ENCODE measurements around the gene IFI16. TPM values are rescaled to one million over a fixed set of nuclear protein-coding genes. Genes with fewer than 3 reads are reported as not detected.
"Not testable (repeated sequence)": the region's sequence is repeated elsewhere in the genome, so short reads cannot be mapped to it uniquely, and the experiment has no call there.

Gene IFI16
- polyA plus RNA-seq, 1 donor from 2014 or later: 213 TPM

DNA sequence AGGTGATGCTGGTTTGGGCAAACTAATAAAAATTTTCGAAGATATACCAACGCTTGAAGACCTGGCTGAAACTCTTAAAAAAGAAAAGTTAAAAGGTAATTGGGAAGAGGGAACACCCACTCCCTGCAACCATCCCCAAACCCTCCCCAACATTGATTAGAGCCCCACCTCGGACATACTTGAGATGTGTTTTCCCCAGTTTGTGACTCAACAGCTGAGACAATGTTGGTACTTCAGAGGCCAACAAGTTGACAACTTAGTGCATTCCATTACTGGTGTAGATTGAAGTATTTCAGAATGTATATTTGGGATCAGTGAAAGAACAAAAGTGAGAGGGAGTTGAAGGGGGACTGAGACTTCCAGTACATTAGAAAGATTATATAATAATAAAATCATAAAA, 5.1 kb downstream of the IFI16 start:
- no peaks in the 10 kb centered on the region for H3K9me3 Mint-ChIP-seq
- peak overlapping the region; percentile 48 to 71 (median 59) for H3K27ac Mint-ChIP-seq
- peaks cover 2% of the 10 kb centered on the region for H3K27me3 Mint-ChIP-seq
- peak overlapping the region; percentile 93 to 99 (median 94) for H3K4me3 Mint-ChIP-seq
- H3K36me3 Mint-ChIP-seq: peaks cover 18% of the 10 kb centered on the region
- H3K4me1 Mint-ChIP-seq: peaks cover 36 to 47% (median 45%) of the 10 kb centered on the region in 3 donors

- H3K4me1 Mint-ChIP-seq: peaks cover 36 to 52% (median 49%) of the 10 kb centered on the region in 3 donors
- peaks cover 18% of the 10 kb centered on the region for H3K36me3 Mint-ChIP-seq
- peak overlapping the region; percentile 79 to 93 (median 92) for H3K4me3 Mint-ChIP-seq
- no peaks in the 10 kb centered on the region for H3K9me3 Mint-ChIP-seq
- H3K27ac Mint-ChIP-seq: peak overlapping the region; percentile 68 to 94 (median 84)
- peaks cover 2% of the 10 kb centered on the region for H3K27me3 Mint-ChIP-seq
Observed at GRCh38 chr1:159015440-159015909, 5.8 kb downstream of the IFI16 start.

GRCh38 chr1:159023723-159024122, 14.0 kb downstream of the IFI16 start:
- Mint-ChIP-seq H3K4me1 (peaks cover 50 to 61% (median 55%) of the 10 kb centered on the region in 3 donors), H3K4me3 (no peak overlapping the region), H3K9me3 (no peaks in the 10 kb centered on the region), H3K27me3 (no peaks in the 10 kb centered on the region), H3K36me3 (peaks cover 17% of the 10 kb centered on the region), H3K27ac (no peak overlapping the region)

GRCh38 chr1:159025043-159025442, 15.3 kb downstream of the IFI16 start:
- peaks cover 19% of the 10 kb centered on the region for H3K36me3 Mint-ChIP-seq
- no peaks in the 10 kb centered on the region for H3K9me3 Mint-ChIP-seq
- H3K27me3 Mint-ChIP-seq: no peaks in the 10 kb centered on the region
- peaks cover 58 to 62% (median 60%) of the 10 kb centered on the region in 3 donors for H3K4me1 Mint-ChIP-seq
- no peak overlapping the region for H3K27ac Mint-ChIP-seq
- H3K4me3 Mint-ChIP-seq: peak overlapping the region in 1 of 4 donors; percentile 33

DNA sequence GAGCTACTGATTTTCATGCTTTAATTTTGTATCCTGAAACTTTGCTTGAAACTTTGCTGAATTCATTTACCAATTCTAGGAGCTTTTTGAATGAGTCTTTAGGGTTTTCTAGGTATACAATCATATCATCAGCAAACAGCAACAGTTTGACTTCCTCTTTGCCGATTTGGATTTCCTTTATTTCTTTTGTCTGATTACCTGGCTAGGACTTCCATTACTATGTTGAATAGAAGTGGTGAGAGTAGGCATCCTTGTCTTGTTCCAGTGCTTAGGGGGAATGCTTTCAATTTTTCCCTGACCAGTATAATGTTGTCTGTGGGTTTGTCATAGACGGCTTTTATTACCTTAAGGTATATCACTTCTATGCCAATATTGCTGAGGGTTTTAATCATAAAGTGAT, 17.1 kb downstream of the IFI16 start:
- peak overlapping the region in 2 of 3 donors; percentile 75 to 77 for H3K27ac Mint-ChIP-seq
- H3K36me3 Mint-ChIP-seq: peaks cover 18% of the 10 kb centered on the region
- peaks cover 57 to 60% (median 58%) of the 10 kb centered on the region in 3 donors for H3K4me1 Mint-ChIP-seq
- peak overlapping the region; percentile 28 to 90 (median 54) for H3K4me3 Mint-ChIP-seq
- H3K9me3 Mint-ChIP-seq, H3K27me3 Mint-ChIP-seq: not testable (repeated sequence)

GRCh38 chr1:159030311-159030710, 20.6 kb downstream of the IFI16 start:
- Mint-ChIP-seq H3K27me3 (no peaks in the 10 kb centered on the region), H3K9me3 (no peaks in the 10 kb centered on the region), H3K27ac (peak overlapping the region; percentile 67 to 95 (median 84)), H3K4me1 (peaks cover 45 to 65% (median 53%) of the 10 kb centered on the region in 3 donors), H3K36me3 (peaks cover 18% of the 10 kb centered on the region), H3K4me3 (peak overlapping the region in 2 of 4 donors; percentile 47 to 72)

DNA sequence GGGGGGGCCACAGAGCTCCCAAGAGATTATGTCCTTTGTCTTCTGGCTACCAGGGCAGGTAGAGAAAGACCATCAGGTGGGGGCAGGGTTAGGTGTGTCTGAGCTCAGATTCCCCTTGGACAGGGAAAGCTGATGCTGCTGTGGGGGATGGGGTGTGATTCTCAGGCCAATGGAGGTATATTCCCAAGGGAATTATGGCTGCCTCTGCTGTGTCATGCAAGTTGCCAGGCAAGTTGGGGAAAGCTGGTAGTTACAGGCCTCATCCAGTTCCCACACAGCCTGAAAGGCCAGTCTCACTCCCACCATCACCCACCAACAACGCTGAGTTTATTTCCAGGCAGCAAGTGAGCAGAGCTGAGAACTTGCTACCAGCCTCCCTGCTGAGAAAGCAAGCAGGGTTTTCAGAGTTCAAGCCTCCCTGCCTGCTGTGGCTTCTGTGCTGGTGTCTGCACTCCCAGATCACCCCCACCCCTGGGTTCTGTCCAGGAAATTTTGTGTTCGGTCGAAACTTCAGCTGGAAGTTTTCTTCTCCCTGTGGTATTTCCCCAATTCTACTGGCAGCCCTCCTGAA, 21.3 kb downstream of the IFI16 start:
- peaks cover 43 to 60% (median 47%) of the 10 kb centered on the region in 3 donors for H3K4me1 Mint-ChIP-seq
- H3K27ac Mint-ChIP-seq: peak overlapping the region in 2 of 3 donors; percentile 63 to 95
- H3K27me3 Mint-ChIP-seq: no peaks in the 10 kb centered on the region
- H3K36me3 Mint-ChIP-seq: peaks cover 18% of the 10 kb centered on the region
- H3K4me3 Mint-ChIP-seq: peak overlapping the region in 1 of 4 donors; percentile 30
- H3K9me3 Mint-ChIP-seq: no peaks in the 10 kb centered on the region

DNA sequence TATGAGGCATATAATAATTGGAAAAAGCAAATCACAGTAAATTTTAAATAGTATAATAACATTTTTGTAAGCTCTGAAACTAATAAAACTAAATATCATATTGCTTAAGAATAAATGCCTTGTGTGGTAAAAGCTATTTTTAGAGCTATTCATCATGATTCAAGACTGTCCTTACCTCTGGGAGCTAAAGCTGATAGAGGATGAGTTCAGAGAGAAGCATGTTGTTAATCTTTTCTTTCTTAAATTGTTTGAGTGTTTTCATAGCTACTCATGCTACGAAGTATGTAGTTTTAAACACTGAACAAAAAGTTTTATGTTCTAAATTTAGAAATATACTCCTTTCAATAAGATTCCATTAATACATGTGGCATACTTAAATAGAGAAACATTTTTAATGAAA, 30.5 kb downstream of the IFI16 start:
- Mint-ChIP-seq H3K4me3 (no peak overlapping the region), H3K27me3 (no peaks in the 10 kb centered on the region), H3K36me3 (peaks cover 4% of the 10 kb centered on the region), H3K27ac (peak overlapping the region in 2 of 3 donors; percentile 81 to 95), H3K9me3 (no peaks in the 10 kb centered on the region), H3K4me1 (peaks cover 4 to 34% (median 28%) of the 10 kb centered on the region in 3 donors)

DNA sequence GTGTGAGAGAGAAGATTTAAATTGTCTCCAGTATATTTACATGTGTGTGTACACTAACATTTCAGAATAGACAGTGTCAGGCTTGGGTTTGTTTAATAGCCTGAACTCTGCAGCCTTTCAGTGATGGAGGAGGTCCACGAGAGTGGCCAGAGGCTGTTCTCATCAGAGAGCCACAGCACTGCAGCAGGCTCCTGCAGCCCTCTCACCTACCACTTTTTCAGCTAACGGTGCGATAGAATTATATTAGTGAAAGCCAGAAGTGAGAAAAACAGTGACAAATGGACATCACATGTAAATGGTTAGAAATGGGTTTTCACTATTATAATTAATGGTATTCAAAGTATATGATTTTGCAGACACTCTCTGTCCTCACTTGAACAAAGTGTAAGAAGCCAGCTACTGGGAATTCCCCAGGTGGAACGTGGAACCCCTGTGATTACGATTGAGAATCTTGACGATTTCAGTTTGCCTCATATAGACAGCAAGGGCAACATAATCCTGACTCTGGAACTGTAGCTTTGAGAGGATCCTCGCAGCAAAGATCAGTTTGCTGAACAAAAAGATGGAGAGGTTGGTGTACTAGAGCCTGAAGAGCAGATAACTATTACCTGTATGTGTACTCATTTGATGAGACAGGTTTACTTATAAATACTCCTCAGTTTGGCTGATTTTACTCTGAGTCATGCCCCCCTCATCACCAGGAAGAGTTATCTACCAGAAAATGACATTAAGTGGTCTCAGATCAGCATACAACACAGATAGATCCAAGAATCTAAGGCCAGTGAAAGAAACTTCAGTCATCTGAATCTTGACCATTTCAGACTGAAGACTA, 31.4 kb downstream of the IFI16 start:
- H3K27ac Mint-ChIP-seq: peak overlapping the region; percentile 69 to 95 (median 81)
- H3K9me3 Mint-ChIP-seq: no peaks in the 10 kb centered on the region
- H3K36me3 Mint-ChIP-seq: peaks cover 4% of the 10 kb centered on the region
- H3K4me3 Mint-ChIP-seq: no peak overlapping the region
- peaks cover 4 to 34% (median 23%) of the 10 kb centered on the region in 3 donors for H3K4me1 Mint-ChIP-seq
- no peaks in the 10 kb centered on the region for H3K27me3 Mint-ChIP-seq

GRCh38 chr1:159046486-159046885, 36.8 kb downstream of the IFI16 start:
- not testable (repeated sequence) for H3K4me3 Mint-ChIP-seq, H3K9me3 Mint-ChIP-seq, H3K27me3 Mint-ChIP-seq
- Mint-ChIP-seq H3K4me1 (peaks cover 13 to 30% (median 24%) of the 10 kb centered on the region in 3 donors), H3K36me3 (peaks cover 12% of the 10 kb centered on the region), H3K27ac (peak overlapping the region in 2 of 3 donors; percentile 3 to 20)

DNA sequence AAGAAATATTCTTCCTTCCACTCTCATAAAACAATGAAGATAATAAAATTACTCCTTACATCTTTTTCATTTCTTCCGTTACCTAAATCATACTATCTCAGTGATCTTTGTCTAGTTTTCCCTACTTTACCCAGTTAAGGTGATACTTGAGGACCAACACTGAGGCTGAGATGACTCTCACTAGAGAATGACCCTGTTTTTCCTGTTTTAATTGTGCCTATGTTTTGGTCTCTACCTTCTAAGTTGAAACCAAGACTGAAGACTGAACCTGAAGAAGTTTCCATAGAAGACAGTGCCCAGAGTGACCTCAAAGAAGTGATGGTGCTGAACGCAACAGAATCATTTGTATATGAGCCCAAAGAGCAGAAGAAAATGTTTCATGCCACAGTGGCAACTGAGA, 41.7 kb downstream of the IFI16 start:
- H3K4me1 Mint-ChIP-seq: peaks cover 48 to 62% (median 55%) of the 10 kb centered on the region in 3 donors
- no peaks in the 10 kb centered on the region for H3K27me3 Mint-ChIP-seq
- H3K9me3 Mint-ChIP-seq: no peaks in the 10 kb centered on the region
- peak overlapping the region in 2 of 3 donors; percentile 71 to 79 for H3K27ac Mint-ChIP-seq
- no peak overlapping the region for H3K4me3 Mint-ChIP-seq
- peaks cover 15% of the 10 kb centered on the region for H3K36me3 Mint-ChIP-seq

GRCh38 chr1:159054427-159054826, 44.7 kb downstream of the IFI16 start:
- Mint-ChIP-seq H3K4me1 (peaks cover 48 to 75% (median 62%) of the 10 kb centered on the region in 3 donors), H3K27me3 (no peaks in the 10 kb centered on the region), H3K36me3 (peaks cover 17% of the 10 kb centered on the region), H3K9me3 (no peaks in the 10 kb centered on the region), H3K4me3 (peak overlapping the region in 2 of 4 donors; percentile 45 to 65), H3K27ac (peak overlapping the region; percentile 7 to 77 (median 46))

- Mint-ChIP-seq H3K9me3 (no peaks in the 10 kb centered on the region), H3K4me3 (peak overlapping the region in 3 of 4 donors; percentile 1 to 75 (median 74)), H3K36me3 (peaks cover 21% of the 10 kb centered on the region), H3K4me1 (peaks cover 47 to 77% (median 64%) of the 10 kb centered on the region in 3 donors), H3K27me3 (no peaks in the 10 kb centered on the region), H3K27ac (peak overlapping the region; percentile 7 to 55 (median 7))
Observed at GRCh38 chr1:159055181-159055641, 45.5 kb downstream of the IFI16 start.

GRCh38 chr1:159056069-159056698, 46.5 kb downstream of the IFI16 start:
- peaks cover 46 to 74% (median 63%) of the 10 kb centered on the region in 3 donors for H3K4me1 Mint-ChIP-seq

More at GRCh38 chr1:159056069-159056698, 46.5 kb downstream of the IFI16 start:
- Mint-ChIP-seq H3K27ac (peak overlapping the region; percentile 7 to 88 (median 34)), H3K36me3 (peaks cover 19% of the 10 kb centered on the region), H3K27me3 (no peaks in the 10 kb centered on the region), H3K4me3 (peak overlapping the region in 1 of 4 donors; percentile 9), H3K9me3 (no peaks in the 10 kb centered on the region)

All from IgD-negative memory B cell (primary cell).